Upper lobe of right lung (tissue), 1 donor: Measurements from ENCODE around the gene ADCY2. TPM values are rescaled to one million over a fixed set of nuclear protein-coding genes. Genes with fewer than 3 reads are reported as not detected.
A peak's percentile ranks its signal among the peaks of the same experiment; 100 is the strongest.

Experiments
- ATAC-seq: fragments of 200-7000 bp; cut with Tn5 transposase; one replicate; pipeline ENCODE4 v1.9.1; 2020; ENCODE audit warnings: mild to moderate bottlenecking, moderate library complexity
- DNase-seq: peaks from one replicate; pipeline ENCODE4 v3.0.0-alpha.2; 2020
- H3K27ac ChIP-seq: fragments of 200-600 bp; one replicate; pipeline ENCODE4 v1.8.0; 2022
- H3K27me3 ChIP-seq: fragments of 200-600 bp; one replicate; pipeline ENCODE4 v1.8.0; 2022; ENCODE audit warnings: mild to moderate bottlenecking
- H3K36me3 ChIP-seq: fragments of 200-600 bp; one replicate; pipeline ENCODE4 v1.8.0; 2022
- H3K4me1 ChIP-seq: fragments of 200-600 bp; one replicate; pipeline ENCODE4 v1.8.0; 2022
- H3K4me3 ChIP-seq: fragments of 200-600 bp; one replicate; pipeline ENCODE4 v1.8.0; 2022; ENCODE audit warnings: mild to moderate bottlenecking
- H3K9me3 ChIP-seq: fragments of 200-600 bp; one replicate; pipeline ENCODE4 v1.8.0; 2022
- intact Hi-C: fragments of 100-400 bp; cut with DNase I; formaldehyde crosslinking; loops from one replicate; pipeline ENCODE4 v1.11.0; 2022
- long read RNA-seq: library from polyadenylated mRNA; unstranded; transcript quantifications from one replicate; pipeline ENCODE4 v2.0.0, GENCODE V29; 2021
- total RNA-seq: library from RNA; stranded (reverse); fragmentation: NEBNext Ultra II Directional; extraction: Animal tissue kit (Norgen Biotek cat#: 25700); gene quantifications from one replicate; pipeline ENCODE4 v1.2.1, GENCODE V29; 2021
- TF ChIP-seq, protein P1 (sequence below): fragments of 200-600 bp; IDR thresholded peaks from one replicate; pipeline ENCODE4 v1.8.0; 2022; ENCODE audit warnings: antibody characterized with exemption
- donor health status: DM: no; HTN: yes; CAD: no; lungs with severe emphysema.

Gene ADCY2
- total RNA-seq = 0.17 TPM
- long read RNA-seq = 0 reads

DNA sequence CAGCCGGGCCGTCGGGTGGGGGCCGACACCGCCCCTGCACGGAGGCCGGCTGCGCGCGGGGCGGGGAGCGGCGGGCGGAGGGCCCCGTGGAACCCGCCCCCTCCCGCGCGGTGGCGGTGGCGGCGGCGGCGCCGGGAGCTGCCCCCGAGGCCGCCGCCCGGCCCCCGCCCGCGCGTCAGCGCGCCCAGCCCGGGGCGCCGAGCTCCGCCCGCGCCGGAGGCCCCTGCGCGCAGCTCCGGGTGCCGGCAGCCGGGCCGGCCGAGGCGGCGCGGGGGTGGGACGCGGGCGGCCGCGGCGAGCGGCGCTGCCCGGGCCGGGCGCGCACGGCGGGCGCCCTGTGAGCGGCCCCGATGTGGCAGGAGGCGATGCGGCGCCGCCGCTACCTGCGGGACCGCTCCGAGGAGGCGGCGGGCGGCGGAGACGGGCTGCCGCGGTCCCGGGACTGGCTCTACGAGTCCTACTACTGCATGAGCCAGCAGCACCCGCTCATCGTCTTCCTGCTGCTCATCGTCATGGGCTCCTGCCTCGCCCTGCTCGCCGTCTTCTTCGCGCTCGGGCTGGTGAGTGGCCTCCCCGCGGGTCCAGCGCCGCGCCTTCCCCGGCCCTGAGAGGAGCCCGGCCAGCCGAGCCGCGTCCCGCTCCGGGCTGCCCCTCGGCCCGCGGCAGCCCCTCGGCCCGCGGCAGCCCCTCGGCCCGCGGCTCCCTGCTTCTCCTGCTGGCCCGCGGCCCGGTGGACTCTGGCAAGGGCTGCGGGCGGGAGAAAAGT lies at the start of gene ADCY2:
ADCY2 (plus strand) TSS at position 192 of the 766 bp plus-strand sequence; CDS start at position 351, 159 bp downstream.
- peak; percentile 34 for ATAC-seq
- H3K36me3 ChIP-seq = no peaks in the 10 kb centered on the region
- no peaks in the 10 kb centered on the region for H3K9me3 ChIP-seq
- H3K4me3 ChIP-seq = peak within 1 kb of the TSS; percentile 29
- TF ChIP-seq, protein P1, sequence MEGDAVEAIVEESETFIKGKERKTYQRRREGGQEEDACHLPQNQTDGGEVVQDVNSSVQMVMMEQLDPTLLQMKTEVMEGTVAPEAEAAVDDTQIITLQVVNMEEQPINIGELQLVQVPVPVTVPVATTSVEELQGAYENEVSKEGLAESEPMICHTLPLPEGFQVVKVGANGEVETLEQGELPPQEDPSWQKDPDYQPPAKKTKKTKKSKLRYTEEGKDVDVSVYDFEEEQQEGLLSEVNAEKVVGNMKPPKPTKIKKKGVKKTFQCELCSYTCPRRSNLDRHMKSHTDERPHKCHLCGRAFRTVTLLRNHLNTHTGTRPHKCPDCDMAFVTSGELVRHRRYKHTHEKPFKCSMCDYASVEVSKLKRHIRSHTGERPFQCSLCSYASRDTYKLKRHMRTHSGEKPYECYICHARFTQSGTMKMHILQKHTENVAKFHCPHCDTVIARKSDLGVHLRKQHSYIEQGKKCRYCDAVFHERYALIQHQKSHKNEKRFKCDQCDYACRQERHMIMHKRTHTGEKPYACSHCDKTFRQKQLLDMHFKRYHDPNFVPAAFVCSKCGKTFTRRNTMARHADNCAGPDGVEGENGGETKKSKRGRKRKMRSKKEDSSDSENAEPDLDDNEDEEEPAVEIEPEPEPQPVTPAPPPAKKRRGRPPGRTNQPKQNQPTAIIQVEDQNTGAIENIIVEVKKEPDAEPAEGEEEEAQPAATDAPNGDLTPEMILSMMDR = no peak
- no peak within 1 kb of the TSS for H3K27ac ChIP-seq
- DNase-seq = no peak
- intact Hi-C loops = no loop called here
- H3K27me3 ChIP-seq = peaks cover 51% of the 10 kb centered on the region
- H3K4me1 ChIP-seq = no peaks in the 10 kb centered on the region

DNA sequence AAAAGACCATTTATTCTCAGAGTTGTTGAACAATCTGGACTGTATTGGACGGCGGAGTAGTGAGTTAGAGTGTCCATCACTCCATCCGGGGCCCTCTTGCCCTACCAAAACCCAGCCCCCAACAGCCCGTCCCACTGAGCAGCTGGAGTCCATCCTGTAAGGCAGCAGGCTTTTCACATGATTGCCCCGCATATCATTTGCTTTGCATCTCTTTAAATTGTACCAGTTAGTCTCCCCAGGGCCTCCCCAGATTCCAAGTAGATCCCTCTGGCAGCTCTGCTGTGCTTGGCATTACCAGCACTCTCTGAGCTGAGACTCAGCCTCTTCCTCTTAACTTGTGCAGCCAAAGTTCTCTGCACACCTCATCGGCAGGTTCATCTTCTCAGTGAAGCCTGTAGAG lies 48.6 kb upstream of the ADCY2 start:
- Histone ChIP-seq H3K36me3 (no peaks in the 10 kb centered on the region), H3K27ac (no peak overlapping the region), H3K4me3 (no peak overlapping the region), H3K4me1 (no peaks in the 10 kb centered on the region), H3K9me3 (no peaks in the 10 kb centered on the region), H3K27me3 (no peaks in the 10 kb centered on the region)
- no peak for DNase-seq
- intact Hi-C loops = no loop called here
- TF ChIP-seq, protein P1 = no peak
- ATAC-seq = no peak

DNA sequence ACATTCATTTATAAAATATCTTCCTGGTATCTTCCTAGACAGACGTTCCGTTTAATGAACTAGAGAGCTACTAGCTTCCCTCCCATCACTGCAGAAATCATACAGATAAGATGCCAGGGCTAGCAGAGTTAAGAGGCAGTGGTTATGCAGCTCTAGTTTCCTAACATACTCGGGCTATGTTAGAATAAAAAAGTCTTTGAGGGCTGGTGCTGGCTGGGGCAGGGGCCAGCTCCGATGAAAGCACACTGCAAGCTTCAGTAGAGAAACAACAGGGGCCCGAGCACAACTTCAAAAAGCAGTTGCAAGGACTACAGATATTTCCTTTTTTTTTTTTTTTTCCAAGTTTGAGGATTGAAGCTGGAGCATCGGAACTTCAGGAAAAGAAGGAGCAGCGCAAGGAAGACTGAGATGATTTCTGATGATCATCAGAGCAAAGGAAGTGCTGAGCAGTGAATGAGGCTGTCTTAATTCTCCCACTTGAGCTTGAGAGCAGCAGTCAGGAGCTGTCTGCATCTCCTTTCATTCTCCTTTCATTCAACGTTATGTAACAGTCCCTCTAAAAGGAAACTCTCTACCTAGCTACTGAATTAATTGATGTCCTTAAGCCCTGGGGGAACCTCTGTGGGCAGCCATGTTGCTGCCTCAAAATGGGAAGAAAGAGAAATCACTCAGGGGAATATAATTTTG lies 47.6 kb upstream of the ADCY2 start:
- H3K4me3 ChIP-seq = no peak overlapping the region
- TF ChIP-seq, protein P1 = no peak
- no peaks in the 10 kb centered on the region for H3K27me3 ChIP-seq
- no peaks in the 10 kb centered on the region for H3K36me3 ChIP-seq
- intact Hi-C loops = no loop called here
- ATAC-seq (no peak), DNase-seq (no peak)
- no peaks in the 10 kb centered on the region for H3K9me3 ChIP-seq
- no peaks in the 10 kb centered on the region for H3K4me1 ChIP-seq
- no peak overlapping the region for H3K27ac ChIP-seq

DNA sequence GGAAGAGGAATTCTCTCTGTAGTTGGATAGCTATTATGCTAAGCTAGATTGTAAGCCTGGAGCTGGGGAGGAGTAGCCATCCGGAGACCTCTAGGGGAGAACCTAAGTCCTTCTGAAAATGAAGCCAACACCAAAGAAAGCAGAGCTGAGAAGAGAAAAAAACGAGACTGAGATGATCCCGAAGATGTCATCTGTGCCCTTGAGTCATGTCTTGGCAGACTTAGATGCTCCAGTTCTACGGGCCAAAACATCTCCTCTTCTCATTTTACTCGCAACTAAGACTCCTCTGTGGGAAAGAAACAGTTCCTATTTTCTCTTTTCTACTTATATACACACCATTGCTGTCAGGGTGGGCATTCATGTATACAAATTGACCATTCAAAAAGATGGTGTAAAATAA lies 34.3 kb upstream of the ADCY2 start:
- H3K4me3 ChIP-seq = no peak overlapping the region
- no peak for ATAC-seq
- no peaks in the 10 kb centered on the region for H3K27me3 ChIP-seq
- H3K9me3 ChIP-seq = no peaks in the 10 kb centered on the region
- H3K27ac ChIP-seq = no peak overlapping the region
- DNase-seq = no peak
- no peaks in the 10 kb centered on the region for H3K36me3 ChIP-seq
- TF ChIP-seq, protein P1 = no peak
- intact Hi-C loops = no loop called here
- H3K4me1 ChIP-seq = no peaks in the 10 kb centered on the region

DNA sequence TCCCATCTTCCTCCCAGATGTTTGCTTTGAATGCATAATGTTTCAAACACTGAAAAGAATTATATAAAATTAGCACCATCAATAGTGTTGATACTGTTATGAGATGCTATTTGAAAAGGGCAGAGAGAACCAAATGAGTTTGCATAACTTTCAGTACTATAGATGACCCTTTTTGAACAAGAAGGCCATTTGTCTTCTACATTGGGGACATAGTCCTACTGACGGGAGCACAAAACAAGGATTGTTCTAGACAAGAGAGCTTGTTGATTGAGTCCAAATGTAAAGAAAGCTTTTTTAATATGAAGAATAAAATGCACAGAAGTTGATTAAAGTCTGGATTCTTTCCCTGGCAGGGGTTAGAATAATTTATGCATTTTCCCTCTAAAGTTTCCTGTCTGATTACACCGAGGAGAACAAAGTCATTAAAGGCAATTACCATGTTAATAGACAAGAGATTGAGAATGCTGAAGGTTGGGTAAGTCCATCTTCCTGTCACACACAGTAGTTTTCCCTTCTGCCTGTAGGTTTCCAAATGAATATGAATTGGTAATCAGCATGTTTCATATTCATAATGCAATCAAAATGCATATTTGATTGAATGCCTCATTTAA lies 32.8 kb upstream of the ADCY2 start:
- no peaks in the 10 kb centered on the region for H3K36me3 ChIP-seq
- H3K4me3 ChIP-seq = no peak overlapping the region
- intact Hi-C loops = no loop called here
- H3K27me3 ChIP-seq = no peaks in the 10 kb centered on the region
- no peak overlapping the region for H3K27ac ChIP-seq
- TF ChIP-seq, protein P1 = no peak
- no peaks in the 10 kb centered on the region for H3K9me3 ChIP-seq
- no peaks in the 10 kb centered on the region for H3K4me1 ChIP-seq
- no peak for DNase-seq
- no peak for ATAC-seq
